Endothelial cell of umbilical vein (primary cell): ENCODE measurements around the gene MNAT1. TPM values are rescaled to one million over a fixed set of nuclear protein-coding genes. Genes with fewer than 3 reads are reported as not detected.

Source experiments
- BruUV-seq: library from RNA; stranded (reverse); fragments of 400-500 nt; replicated peaks from 2 replicates; lab custom pipeline; 2021; lab: Mats Ljungman, UMichigan
- CTCF ChIA-PET: fragments of 300-600, 350-600 bp; sonication (Branson Sonifier 250); formaldehyde crosslinking; loops from one replicate; lab custom pipeline; 2021; ENCODE audit warnings: antibody characterized with exemption, inconsistent platforms; lab: Charles Lee
- POLR2A ChIA-PET: fragments of 300-600, 350-600 bp; sonication (Branson Sonifier 250); formaldehyde crosslinking; loops from one replicate; lab custom pipeline; 2021; ENCODE audit warnings: antibody characterized with exemption, inconsistent platforms; lab: Charles Lee
- DNase-seq: peaks from one replicate; pipeline ENCODE4 v3.0.0-alpha.2; 2011; ENCODE audit warnings: low read depth, low spot score
- FAIRE-seq: peaks from 2 replicates; lab custom pipeline; 2011; peaks lifted over from hg19 to GRCh38; lab: Jason Lieb, UNC
- H2AFZ ChIP-seq: 2 replicates; pipeline ENCODE4 v1.6.0; 2012; ENCODE audit warnings: low read depth, low read length, control low read depth, inconsistent platforms
- H3K27ac ChIP-seq: 2 replicates; pipeline ENCODE4 v1.5.1; 2011; ENCODE audit warnings: low read depth, mild to moderate bottlenecking, control low read depth, low read length, moderate library complexity; ENCODE audit not compliant: insufficient read depth
- H3K27me3 ChIP-seq, 2 experiments: 2 replicates each; pipeline versions ENCODE4 v1.6.0 to v1.6.1; 2011; ENCODE audit warnings: low read length in 2 of 2, mixed read lengths in 1 of 2; ENCODE audit not compliant: control insufficient read depth in 2 of 2, insufficient read depth in 2 of 2
- H3K36me3 ChIP-seq, 2 experiments: 2 replicates in 1 of 2; 3 replicates in 1 of 2; pipeline ENCODE4 v1.5.1; 2011; ENCODE audit warnings: low read length in 2 of 2, mild to moderate bottlenecking in 1 of 2, moderate library complexity in 1 of 2; ENCODE audit not compliant: control insufficient read depth in 2 of 2, insufficient read depth in 2 of 2; ENCODE audit errors: extremely low read depth in 1 of 2
- H3K4me1 ChIP-seq: 3 replicates; pipeline ENCODE4 v1.5.1; 2011; ENCODE audit warnings: mild to moderate bottlenecking, low read length; ENCODE audit not compliant: control insufficient read depth, insufficient read depth; ENCODE audit errors: extremely low read depth
- H3K4me2 ChIP-seq: 2 replicates; pipeline ENCODE4 v1.6.1; 2011; ENCODE audit warnings: low read length, control low read depth, mixed read lengths; ENCODE audit not compliant: insufficient read depth
- H3K4me3 ChIP-seq, 3 experiments: fragments of 200-600 bp in 1 of 3; sonication (generic), shearing (Covaris generic) in 1 of 3; replicated peaks in 1 of 3; 2 replicates each; pipeline ENCODE4 v1.5.1; 2011 to 2016; ENCODE audit warnings: control low read depth in 3 of 3, low read length in 3 of 3, mild to moderate bottlenecking in 2 of 3, inconsistent platforms in 1 of 3, low read depth in 1 of 3, moderate library complexity in 1 of 3; ENCODE audit not compliant: insufficient read depth in 1 of 3
- H3K79me2 ChIP-seq: 2 replicates; pipeline ENCODE4 v1.6.0; 2012; ENCODE audit warnings: low read length, inconsistent platforms; ENCODE audit not compliant: control insufficient read depth, insufficient read depth
- H3K9ac ChIP-seq: replicated peaks from 2 replicates; pipeline ENCODE3; 2011; ENCODE audit warnings: low read length, control low read depth; ENCODE audit not compliant: insufficient read depth; ENCODE audit errors: extremely low read depth
- H3K9me1 ChIP-seq: replicated peaks from 3 replicates; pipeline ENCODE4 v1.6.0; 2011; ENCODE audit warnings: mild to moderate bottlenecking, low read length; ENCODE audit not compliant: control insufficient read depth, insufficient read depth; ENCODE audit errors: extremely low read depth
- H3K9me3 ChIP-seq: replicated peaks from 2 replicates; pipeline ENCODE4 v1.5.1; 2012; ENCODE audit warnings: low read length, inconsistent platforms; ENCODE audit not compliant: control insufficient read depth, insufficient read depth
- H4K20me1 ChIP-seq: replicated peaks from 2 replicates; pipeline ENCODE3; 2011; ENCODE audit warnings: mild to moderate bottlenecking, low read length; ENCODE audit not compliant: control insufficient read depth, insufficient read depth; ENCODE audit errors: extremely low read depth
- EZH2 ChIP-seq: IDR thresholded peaks from 2 replicates; pipeline ENCODE4 v1.6.1; 2012; ENCODE audit warnings: borderline replicate concordance, low read depth, mild to moderate bottlenecking, moderate library complexity, low read length, inconsistent platforms; ENCODE audit not compliant: severe bottlenecking
- FOS ChIP-seq: IDR thresholded peaks from 2 replicates; pipeline ENCODE4 v1.6.1; 2011; ENCODE audit warnings: mild to moderate bottlenecking, low read length, moderate library complexity, borderline replicate concordance; ENCODE audit not compliant: insufficient read depth
- GATA2 ChIP-seq: IDR thresholded peaks from 2 replicates; pipeline ENCODE4 v1.7.0; 2011; ENCODE audit warnings: low read depth, mild to moderate bottlenecking, moderate library complexity, mixed read lengths, low read length; ENCODE audit not compliant: insufficient read length, insufficient read depth
- JUN ChIP-seq: IDR thresholded peaks from 2 replicates; pipeline ENCODE4 v1.6.1; 2011; ENCODE audit warnings: borderline replicate concordance, low read depth; ENCODE audit not compliant: insufficient read length, insufficient read depth
- MYC ChIP-seq: IDR thresholded peaks from one replicate; pipeline ENCODE4 v1.6.1; 2011; ENCODE audit warnings: mild to moderate bottlenecking, low read depth, low read length
- POLR2A ChIP-seq: IDR thresholded peaks from 2 replicates; pipeline ENCODE4 v1.6.1; 2012; ENCODE audit warnings: low read depth, mild to moderate bottlenecking, control low read depth, low read length
- POLR2AphosphoS5 ChIP-seq: IDR thresholded peaks from 2 replicates; pipeline ENCODE4 v1.6.1; 2012; ENCODE audit warnings: low read depth, mild to moderate bottlenecking, control low read depth, low read length, moderate library complexity; ENCODE audit not compliant: insufficient read depth
- dilution Hi-C: fragments of 300-500 bp; cut with MboI; formaldehyde crosslinking; loops from one replicate; pipeline ENCODE4 v1.15.0; 2019; ENCODE audit warnings: low sequenced_read_pairs; ENCODE audit not compliant: extremely low pct_ligation_motif_present
- intact Hi-C: fragments of 100-400 bp; cut with micrococcal nuclease; formaldehyde crosslinking; loops from one replicate; pipeline ENCODE4 v1.10.0; 2022
- polyA plus RNA-seq, 4 experiments: library from polyadenylated mRNA; depleted of rRNA in 3 of 4; stranded (reverse) in 3 of 4; unstranded in 1 of 4; fragments of >200 nt; gene quantifications; 2 replicates each; pipeline versions ENCODE4 v1.2.1 to v1.2.3, GENCODE V29; 2011 to 2012; ENCODE audit warnings: missing spikeins in 1 of 4
- total RNA-seq: library from RNA; stranded (reverse); gene quantifications from 2 replicates; pipeline ENCODE4 v1.2.3, GENCODE V29; 2021
- TF ChIP-seq, protein P1 (sequence below): IDR thresholded peaks from 2 replicates; pipeline ENCODE4 v1.6.1; 2011; ENCODE audit not compliant: insufficient read depth, insufficient read length
- TF ChIP-seq, protein P2 (sequence below), 2 donors: IDR thresholded peaks; 1 replicate in 1 of 2; 2 replicates in 1 of 2; pipeline ENCODE4 v1.5.1; 2011; ENCODE audit warnings: low read length in 2 of 2, mild to moderate bottlenecking in 2 of 2, moderate library complexity in 2 of 2, control low read depth in 1 of 2, inconsistent platforms in 1 of 2, low read depth in 1 of 2; ENCODE audit not compliant: insufficient read depth in 1 of 2; ENCODE audit errors: extremely low read depth in 1 of 2

Gene MNAT1
- total and polyA plus RNA-seq, 2 donors (not counting 3 experiments of a cell fraction or from before 2014, with no cell fraction given): 35.7 to 55.7 TPM

DNA sequence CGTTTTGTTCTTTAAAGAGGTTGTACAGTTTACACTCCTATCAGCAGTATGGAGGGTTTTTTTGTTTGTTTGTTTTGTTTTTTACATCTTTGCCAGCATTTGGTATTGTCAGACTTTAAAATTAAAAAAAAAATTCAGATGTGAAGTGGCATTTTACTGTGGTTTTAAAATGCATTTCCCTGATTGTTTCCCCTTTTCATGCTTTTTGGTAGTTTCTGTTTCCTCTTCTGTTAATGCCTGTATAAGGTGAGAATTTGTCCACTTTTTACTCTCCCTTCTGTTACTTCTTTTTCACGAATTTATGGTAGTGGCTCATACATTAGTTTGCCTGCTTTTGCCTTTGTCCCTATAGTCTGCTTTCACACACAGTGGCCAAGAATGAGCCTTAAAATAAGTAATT lies 36.6 kb downstream of the MNAT1 start:
- dilution Hi-C loops (no loop called here), intact Hi-C loops (no loop called here)
- Histone ChIP-seq H3K79me2 (peaks cover 21% of the 10 kb centered on the region), H3K4me2 (no peak overlapping the region), H3K36me3 (no peaks in the 10 kb centered on the region), H3K27me3 (no peaks in the 10 kb centered on the region), H3K9me1 (no peaks in the 10 kb centered on the region), H4K20me1 (peaks cover 3% of the 10 kb centered on the region), H3K9ac (no peak overlapping the region), H2AFZ (no peak overlapping the region), H3K4me3 (no peak overlapping the region), H3K4me1 (peaks cover 17% of the 10 kb centered on the region), H3K27ac (no peak overlapping the region), H3K9me3 (no peaks in the 10 kb centered on the region)
- CTCF ChIA-PET: no interaction called here
- FAIRE-seq (no peak), DNase-seq (no peak)
- BruUV-seq: no TSS peak
- POLR2A ChIA-PET: no interaction called here
- TF ChIP-seq GATA2: no peak
- no peak for TF ChIP-seq MYC
- TF ChIP-seq, protein P1, sequence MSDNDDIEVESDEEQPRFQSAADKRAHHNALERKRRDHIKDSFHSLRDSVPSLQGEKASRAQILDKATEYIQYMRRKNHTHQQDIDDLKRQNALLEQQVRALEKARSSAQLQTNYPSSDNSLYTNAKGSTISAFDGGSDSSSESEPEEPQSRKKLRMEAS: no peak

DNA sequence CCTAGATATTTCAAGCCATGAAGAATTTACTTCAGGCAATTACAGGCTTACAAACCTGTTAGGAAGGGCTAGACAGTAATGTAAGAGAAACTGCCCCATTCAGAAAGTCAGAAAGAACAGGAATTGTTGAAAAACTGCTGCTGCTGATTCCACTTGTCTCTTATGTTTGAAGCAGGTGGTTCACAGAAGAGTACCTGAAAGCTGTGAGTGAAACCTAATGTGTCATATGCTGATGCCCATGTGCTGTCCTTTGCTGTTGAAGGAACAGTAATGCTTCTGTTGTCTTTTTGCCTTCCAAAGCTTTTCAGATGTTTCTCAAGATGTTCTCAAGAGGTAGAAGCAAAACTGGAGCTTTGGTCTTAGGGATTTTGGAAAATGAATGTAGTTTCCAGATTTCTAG lies 39.0 kb downstream of the MNAT1 start:
- Histone ChIP-seq H3K9me3 (no peaks in the 10 kb centered on the region), H3K36me3 (no peaks in the 10 kb centered on the region), H3K4me3 (no peak overlapping the region), H3K4me1 (peaks cover 17% of the 10 kb centered on the region), H3K27ac (no peak overlapping the region), H2AFZ (no peak overlapping the region), H4K20me1 (peaks cover 5% of the 10 kb centered on the region), H3K4me2 (no peak overlapping the region), H3K9ac (no peak overlapping the region), H3K9me1 (no peaks in the 10 kb centered on the region), H3K27me3 (no peaks in the 10 kb centered on the region), H3K79me2 (peaks cover 29% of the 10 kb centered on the region)
- BruUV-seq: no TSS peak
- CTCF ChIA-PET: no interaction called here
- no peak for DNase-seq
- FAIRE-seq: no peak
- TF ChIP-seq FOS: no peak
- no peak for TF ChIP-seq POLR2AphosphoS5
- TF ChIP-seq GATA2: no peak
- no peak for TF ChIP-seq MYC
- no peak for TF ChIP-seq POLR2A
- TF ChIP-seq, protein P1: no peak
- TF ChIP-seq, protein P2, sequence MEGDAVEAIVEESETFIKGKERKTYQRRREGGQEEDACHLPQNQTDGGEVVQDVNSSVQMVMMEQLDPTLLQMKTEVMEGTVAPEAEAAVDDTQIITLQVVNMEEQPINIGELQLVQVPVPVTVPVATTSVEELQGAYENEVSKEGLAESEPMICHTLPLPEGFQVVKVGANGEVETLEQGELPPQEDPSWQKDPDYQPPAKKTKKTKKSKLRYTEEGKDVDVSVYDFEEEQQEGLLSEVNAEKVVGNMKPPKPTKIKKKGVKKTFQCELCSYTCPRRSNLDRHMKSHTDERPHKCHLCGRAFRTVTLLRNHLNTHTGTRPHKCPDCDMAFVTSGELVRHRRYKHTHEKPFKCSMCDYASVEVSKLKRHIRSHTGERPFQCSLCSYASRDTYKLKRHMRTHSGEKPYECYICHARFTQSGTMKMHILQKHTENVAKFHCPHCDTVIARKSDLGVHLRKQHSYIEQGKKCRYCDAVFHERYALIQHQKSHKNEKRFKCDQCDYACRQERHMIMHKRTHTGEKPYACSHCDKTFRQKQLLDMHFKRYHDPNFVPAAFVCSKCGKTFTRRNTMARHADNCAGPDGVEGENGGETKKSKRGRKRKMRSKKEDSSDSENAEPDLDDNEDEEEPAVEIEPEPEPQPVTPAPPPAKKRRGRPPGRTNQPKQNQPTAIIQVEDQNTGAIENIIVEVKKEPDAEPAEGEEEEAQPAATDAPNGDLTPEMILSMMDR (IDR thresholded peaks at IDR 0.05; ENCODE audit: extremely low read depth in 1 of 2, insufficient read depth in 1 of 2, low read depth in 1 of 2, low read length in 2 of 2): no peak
- no peak for TF ChIP-seq EZH2
- TF ChIP-seq JUN: no peak
- intact Hi-C loops: no loop called here
- dilution Hi-C loops: no loop called here
- POLR2A ChIA-PET: no interaction called here
